HEK293T (cell line): ENCODE data around the gene KLHL6.

ENCODE experiments used
- CTCF ChIA-PET: fragments of 350-600 bp; formaldehyde crosslinking; extraction: SDS; loops from one replicate; lab custom pipeline; 2021; ENCODE audit warnings: antibody characterized with exemption, inconsistent platforms; lab: Yijun Ruan, JAX
- POLR2A ChIA-PET: fragments of 350-600 bp; formaldehyde crosslinking; extraction: SDS; loops from one replicate; lab custom pipeline; 2020; ENCODE audit warnings: antibody characterized with exemption, inconsistent platforms; lab: Yijun Ruan, JAX
- DNase-seq: peaks from one replicate; pipeline ENCODE4 v3.0.0; 2012; ENCODE audit warnings: mixed read lengths; ENCODE audit errors: extremely low spot score
- ARNT ChIP-seq: fragments of 450-650 bp; IDR thresholded peaks from 2 replicates; pipeline ENCODE4 v1.6.1; 2017; ENCODE audit warnings: mild to moderate bottlenecking
- BHLHE40 ChIP-seq: fragments of 450-650 bp; IDR thresholded peaks from 2 replicates; pipeline ENCODE4 v1.6.1; 2016; ENCODE audit warnings: mild to moderate bottlenecking, moderate library complexity, borderline replicate concordance
- CTBP1 ChIP-seq: fragments of 450-650 bp; IDR thresholded peaks from 2 replicates; pipeline ENCODE4 v1.6.1; 2016; ENCODE audit warnings: borderline replicate concordance
- ELF4 ChIP-seq: fragments of 450-650 bp; IDR thresholded peaks from 2 replicates; pipeline ENCODE4 v1.6.1; 2017; ENCODE audit warnings: antibody characterized with exemption
- FOXA1 ChIP-seq: fragments of 450-650 bp; IDR thresholded peaks from 2 replicates; pipeline ENCODE4 v1.6.1; 2016; ENCODE audit warnings: mild to moderate bottlenecking
- FOXK2 ChIP-seq: fragments of 450-650 bp; IDR thresholded peaks from 2 replicates; pipeline ENCODE4 v1.6.1; 2016; ENCODE audit warnings: mild to moderate bottlenecking
- FOXM1 ChIP-seq: fragments of 450-650 bp; IDR thresholded peaks from 2 replicates; pipeline ENCODE4 v1.6.1; 2017; ENCODE audit warnings: mild to moderate bottlenecking, borderline replicate concordance
- HDGF ChIP-seq: fragments of 450-650 bp; IDR thresholded peaks from 2 replicates; pipeline ENCODE4 v1.6.1; 2017; ENCODE audit warnings: antibody characterized with exemption, borderline replicate concordance
- L3MBTL2 ChIP-seq: fragments of 450-650 bp; conservative IDR thresholded peaks from 2 replicates; pipeline ENCODE4 v1.6.1; 2016; ENCODE audit warnings: mild to moderate bottlenecking
- LEF1 ChIP-seq: fragments of 450-650 bp; IDR thresholded peaks from 2 replicates; pipeline ENCODE4 v1.6.1; 2017; ENCODE audit warnings: mild to moderate bottlenecking, borderline replicate concordance
- NFRKB ChIP-seq: fragments of 450-650 bp; IDR thresholded peaks from 2 replicates; pipeline ENCODE4 v1.6.1; 2016; ENCODE audit warnings: mild to moderate bottlenecking, moderate library complexity
- SP1 ChIP-seq: fragments of 450-650 bp; IDR thresholded peaks from 2 replicates; pipeline ENCODE4 v1.6.1; 2017
- SUZ12 ChIP-seq: fragments of 450-650 bp; IDR thresholded peaks from 2 replicates; pipeline ENCODE4 v1.6.1; 2016; ENCODE audit warnings: mild to moderate bottlenecking
- TARDBP ChIP-seq: fragments of 450-650 bp; IDR thresholded peaks from 2 replicates; pipeline ENCODE4 v1.6.1; 2016
- ZNF384 ChIP-seq: fragments of 450-650 bp; IDR thresholded peaks from 2 replicates; pipeline ENCODE4 v1.6.1; 2016
- TF ChIP-seq, protein P1 (sequence below): fragments of 450-650 bp; IDR thresholded peaks from 2 replicates; pipeline ENCODE4 v1.6.1; 2016

KLHL6 gene

DNA sequence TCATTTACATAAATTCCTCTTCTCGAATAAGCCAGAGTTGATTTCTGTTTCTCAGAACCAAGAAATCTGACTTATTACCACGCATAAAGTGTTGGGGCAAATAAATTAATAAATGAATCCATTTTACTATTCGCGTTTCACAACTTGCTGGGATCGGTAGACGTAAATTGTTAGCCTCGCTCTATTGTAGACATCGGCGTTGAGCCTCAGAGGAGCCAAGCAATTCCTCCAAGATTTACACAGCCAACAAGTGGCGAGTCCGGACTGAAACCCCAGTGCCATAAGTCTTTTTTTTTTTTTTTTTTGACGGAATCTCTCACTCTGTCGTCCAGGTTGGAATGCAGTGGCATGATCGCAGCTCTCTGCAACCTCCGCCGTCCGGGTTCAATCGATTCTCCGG is 8.9 kb downstream of the KLHL6 start:
- no peak for DNase-seq
- ChIA-PET CTCF (no interaction called here), POLR2A (no interaction called here)
- TF ChIP-seq HDGF (no peak), L3MBTL2 (no peak), FOXM1 (no peak), ARNT (no peak), BHLHE40 (no peak)

DNA sequence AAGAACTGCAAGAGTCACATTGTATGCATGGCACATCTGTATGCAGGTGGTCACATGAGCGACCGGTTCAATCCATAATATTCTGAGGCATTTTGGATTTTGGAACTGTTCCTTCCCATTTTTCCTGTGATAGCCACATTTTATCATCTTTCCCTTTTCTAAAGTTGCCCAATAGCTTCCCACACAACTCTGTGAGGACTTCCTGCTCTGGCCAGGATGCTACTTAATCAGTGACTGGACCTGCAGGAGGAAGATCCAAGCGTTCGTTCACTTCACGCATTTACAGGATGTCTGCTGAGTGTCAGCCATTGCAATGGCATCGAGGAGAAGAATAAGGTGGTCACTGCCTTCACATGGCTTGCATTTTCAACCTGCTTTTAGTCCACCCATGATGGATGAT is 9.8 kb downstream of the KLHL6 start:
- TF ChIP-seq FOXM1, result no peak
- TF ChIP-seq SP1, result no peak
- TF ChIP-seq FOXK2, result no peak
- TF ChIP-seq CTBP1, result no peak
- no peak for TF ChIP-seq BHLHE40
- no peak for TF ChIP-seq SUZ12
- TF ChIP-seq HDGF, result no peak
- no peak for TF ChIP-seq LEF1
- TF ChIP-seq, protein P1, sequence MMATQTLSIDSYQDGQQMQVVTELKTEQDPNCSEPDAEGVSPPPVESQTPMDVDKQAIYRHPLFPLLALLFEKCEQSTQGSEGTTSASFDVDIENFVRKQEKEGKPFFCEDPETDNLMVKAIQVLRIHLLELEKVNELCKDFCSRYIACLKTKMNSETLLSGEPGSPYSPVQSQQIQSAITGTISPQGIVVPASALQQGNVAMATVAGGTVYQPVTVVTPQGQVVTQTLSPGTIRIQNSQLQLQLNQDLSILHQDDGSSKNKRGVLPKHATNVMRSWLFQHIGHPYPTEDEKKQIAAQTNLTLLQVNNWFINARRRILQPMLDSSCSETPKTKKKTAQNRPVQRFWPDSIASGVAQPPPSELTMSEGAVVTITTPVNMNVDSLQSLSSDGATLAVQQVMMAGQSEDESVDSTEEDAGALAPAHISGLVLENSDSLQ, result no peak
- no peak for TF ChIP-seq ARNT
- TF ChIP-seq FOXA1, result no peak
- no peak for TF ChIP-seq ZNF384
- TF ChIP-seq L3MBTL2, result no peak
- no peak for TF ChIP-seq TARDBP
- ChIA-PET POLR2A (no interaction called here), CTCF (no interaction called here)
- DNase-seq, result no peak

GRCh38 chr3:183542355-183542754 is 13.2 kb downstream of the KLHL6 start:
- ChIA-PET POLR2A (no interaction called here), CTCF (no interaction called here)
- no peak for DNase-seq
- no peak for TF ChIP-seq L3MBTL2
- no peak for TF ChIP-seq LEF1
- no peak for TF ChIP-seq CTBP1
- no peak for TF ChIP-seq HDGF
- no peak for TF ChIP-seq ZNF384
- TF ChIP-seq, protein P1, result no peak
- TF ChIP-seq BHLHE40, result no peak
- TF ChIP-seq FOXM1, result no peak
- TF ChIP-seq ELF4, result no peak
- no peak for TF ChIP-seq NFRKB

DNA sequence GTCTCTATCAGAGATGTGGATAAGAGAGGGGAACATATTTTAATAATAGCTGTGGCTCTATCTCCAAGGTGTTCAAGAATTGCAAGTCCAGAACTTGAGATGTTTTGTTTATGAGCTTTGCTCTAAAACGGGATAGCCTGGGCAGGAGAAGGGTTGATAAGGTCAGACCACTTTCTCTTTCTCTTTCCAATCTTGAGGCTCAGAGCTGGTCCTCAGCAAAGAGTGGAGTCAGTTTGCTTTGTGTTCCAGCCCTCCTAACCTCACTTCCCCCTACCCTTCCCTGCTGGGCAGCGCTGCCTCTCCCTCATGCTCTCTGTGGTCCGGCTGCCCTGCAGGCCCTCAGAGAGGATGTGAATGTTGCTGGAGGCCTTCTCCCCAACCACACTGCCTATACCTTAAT is 13.8 kb downstream of the KLHL6 start:
- CTCF ChIA-PET, result interaction anchor here (0.6 kb wide), 1 partner anchor 74 kb away, joined by 4 read pairs; no protein-coding TSS in a partner anchor
- TF ChIP-seq CTBP1 (no peak), BHLHE40 (no peak), SP1 (no peak), L3MBTL2 (no peak), FOXK2 (no peak), ARNT (no peak), NFRKB (no peak), TARDBP (no peak), ELF4 (no peak), ZNF384 (no peak), FOXM1 (no peak)
- TF ChIP-seq, protein P1, result no peak
- POLR2A ChIA-PET, result no interaction called here
- DNase-seq, result no peak

DNA sequence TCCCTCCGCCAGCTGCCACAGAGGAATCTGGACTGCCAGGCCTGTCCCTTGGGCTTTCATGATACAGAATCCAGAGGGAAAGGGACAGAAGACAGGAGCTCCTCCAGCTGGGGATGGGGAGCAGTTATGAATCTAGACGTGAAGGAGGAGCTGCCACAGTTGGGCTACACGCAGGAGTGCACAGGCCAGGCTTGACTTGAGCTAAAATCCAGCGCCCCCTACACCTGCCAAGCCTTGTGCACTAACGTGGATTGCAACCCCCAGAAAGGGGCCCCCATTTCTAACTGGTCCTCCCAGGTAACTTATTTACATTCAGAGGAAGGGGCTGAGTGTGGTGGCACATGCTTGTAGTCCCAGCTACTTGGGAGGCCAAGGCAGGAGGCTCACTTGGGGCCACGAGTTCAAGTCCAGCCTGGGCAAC is 14.3 kb downstream of the KLHL6 start:
- TF ChIP-seq FOXM1 (no peak), FOXA1 (no peak), SUZ12 (no peak), SP1 (no peak), TARDBP (no peak), ARNT (no peak), CTBP1 (no peak), FOXK2 (no peak), HDGF (no peak)
- TF ChIP-seq, protein P1, result no peak
- no peak for DNase-seq
- ChIA-PET POLR2A (no interaction called here), CTCF (interaction anchor here (0.6 kb wide), 1 partner anchor 74 kb away, joined by 4 read pairs; no protein-coding TSS in a partner anchor)

GRCh38 chr3:183540501-183541234 is 14.8 kb downstream of the KLHL6 start:
- no peak for TF ChIP-seq CTBP1
- no peak for TF ChIP-seq BHLHE40
- TF ChIP-seq FOXK2, result no peak
- TF ChIP-seq FOXA1, result no peak
- TF ChIP-seq ARNT, result no peak
- TF ChIP-seq, protein P1, result no peak
- no peak for TF ChIP-seq ZNF384
- no peak for TF ChIP-seq FOXM1
- no peak for TF ChIP-seq TARDBP
- TF ChIP-seq HDGF, result no peak
- no peak for TF ChIP-seq ELF4
- no peak for TF ChIP-seq NFRKB
- TF ChIP-seq SUZ12, result no peak
- TF ChIP-seq L3MBTL2, result no peak
- TF ChIP-seq LEF1, result no peak
- TF ChIP-seq SP1, result no peak
- ChIA-PET CTCF (no interaction called here), POLR2A (no interaction called here)
- no peak for DNase-seq
